ENCODE measurements around the gene ARHGEF2. TPM values are rescaled to one million over a fixed set of nuclear protein-coding genes. Genes with fewer than 3 reads are reported as not detected.
A peak's percentile ranks its signal among the peaks of the same experiment; 100 is the strongest.

ARHGEF2 gene
- total RNA-seq, 6 experiments from 2014 or later, result 82.0 to 94.6 (median 83.9) TPM

GRCh38 chr1:155952505-155952890 is 25.8 kb downstream of the ARHGEF2 start:
- Mint-ChIP-seq H3K4me3 (no peak overlapping the region), H3K27ac (no peak overlapping the region), H3K4me1 (ENCODE audit: low read depth) (no peaks in the 10 kb centered on the region), H3K36me3 (ENCODE audit: low read depth) (peaks cover 20% of the 10 kb centered on the region), H3K9me3 (no peaks in the 10 kb centered on the region), H3K27me3 (ENCODE audit: insufficient read depth) (no peaks in the 10 kb centered on the region; the same call in 1 of the 2 replicates)
- no peak for DNase-seq
- no peak for TF ChIP-seq CTCF (IDR thresholded peaks at IDR 0.05)

- Mint-ChIP-seq H3K4me3 (no peak overlapping the region), H3K4me1 (ENCODE audit: low read depth) (no peaks in the 10 kb centered on the region), H3K27ac (peak overlapping the region; percentile 24; the same call in 1 of the 2 replicates), H3K9me3 (no peaks in the 10 kb centered on the region), H3K36me3 (ENCODE audit: low read depth) (peaks cover 17% of the 10 kb centered on the region), H3K27me3 (ENCODE audit: insufficient read depth) (no peaks in the 10 kb centered on the region; the same call in 1 of the 2 replicates)
- TF ChIP-seq CTCF (IDR thresholded peaks at IDR 0.05), result no peak
- no peak for DNase-seq
Observed at GRCh38 chr1:155951753-155952504, 26.4 kb downstream of the ARHGEF2 start.

- Mint-ChIP-seq H3K9me3 (no peaks in the 10 kb centered on the region), H3K27ac (no peak overlapping the region), H3K36me3 (ENCODE audit: low read depth) (peaks cover 26% of the 10 kb centered on the region), H3K27me3 (ENCODE audit: insufficient read depth) (no peaks in the 10 kb centered on the region; the same call in 1 of the 2 replicates), H3K4me3 (no peak overlapping the region), H3K4me1 (ENCODE audit: low read depth) (no peaks in the 10 kb centered on the region)
- no peak for DNase-seq
- no peak for TF ChIP-seq CTCF (IDR thresholded peaks at IDR 0.05)
Observed at GRCh38 chr1:155950829-155951228, 27.5 kb downstream of the ARHGEF2 start.

- no peak for TF ChIP-seq CTCF (IDR thresholded peaks at IDR 0.05)
- no peak overlapping the region for H3K27ac Mint-ChIP-seq
- H3K4me3 Mint-ChIP-seq, result no peak overlapping the region
- peaks cover 10% of the 10 kb centered on the region for H3K27me3 Mint-ChIP-seq (ENCODE audit: insufficient read depth)
- H3K36me3 Mint-ChIP-seq (ENCODE audit: low read depth), result peaks cover 18% of the 10 kb centered on the region; the same call in 1 of the 2 replicates
- DNase-seq, result no peak
- no peaks in the 10 kb centered on the region for H3K9me3 Mint-ChIP-seq
- no peaks in the 10 kb centered on the region; the same call in 1 of the 2 replicates for H3K4me1 Mint-ChIP-seq (ENCODE audit: low read depth)
Observed at GRCh38 chr1:155947741-155948140, 30.6 kb downstream of the ARHGEF2 start.

- no peak for TF ChIP-seq CTCF (IDR thresholded peaks at IDR 0.05)
- Mint-ChIP-seq H3K4me3 (no peak overlapping the region), H3K4me1 (ENCODE audit: low read depth) (peaks cover 4% of the 10 kb centered on the region), H3K27ac (no peak overlapping the region), H3K36me3 (ENCODE audit: low read depth) (peaks cover 18% of the 10 kb centered on the region; the same call in 1 of the 2 replicates), H3K9me3 (no peaks in the 10 kb centered on the region), H3K27me3 (ENCODE audit: insufficient read depth) (peaks cover 12% of the 10 kb centered on the region)
- DNase-seq, result no peak
Observed at GRCh38 chr1:155947292-155947691, 31.1 kb downstream of the ARHGEF2 start.
